H1 (cell line): ENCODE results near the gene RSAD1. TPM values are rescaled to one million over a fixed set of nuclear protein-coding genes. Genes with fewer than 3 reads are reported as not detected.

Source experiments
- CTCF ChIA-PET: fragments of 300-600 bp; sonication (Branson Sonifier 250); formaldehyde crosslinking; loops from one replicate; lab custom pipeline; 2021; ENCODE audit not compliant: partially characterized antibody; lab: Charles Lee
- POLR2A ChIA-PET: fragments of 300-600 bp; sonication (Branson Sonifier 250); formaldehyde crosslinking; loops from one replicate; lab custom pipeline; 2021; ENCODE audit warnings: inconsistent platforms; ENCODE audit not compliant: partially characterized antibody; lab: Charles Lee
- DNase-seq, 2 experiments: peaks; one replicate each; pipeline versions ENCODE4 v3.0.0 to v3.0.0-alpha.2; 2010 to 2022; ENCODE audit warnings: low spot score in 2 of 2, low read depth in 1 of 2, mixed read lengths in 1 of 2
- FAIRE-seq: peaks from 2 replicates; lab custom pipeline; 2011; peaks lifted over from hg19 to GRCh38; lab: Jason Lieb, UNC
- H2AFZ ChIP-seq: 2 replicates; pipeline ENCODE4 v1.8.1; 2012; ENCODE audit warnings: low read length, inconsistent platforms
- H2AK5ac ChIP-seq: 2 replicates; pipeline ENCODE4 v1.6.1; 2013; ENCODE audit warnings: low read depth, low read length
- H2BK120ac ChIP-seq: replicated peaks from 2 replicates; pipeline ENCODE3; 2013; ENCODE audit warnings: low read depth, low read length, inconsistent platforms
- H2BK12ac ChIP-seq: 2 replicates; pipeline ENCODE4 v1.6.1; 2013; ENCODE audit warnings: low read depth, low read length
- H2BK15ac ChIP-seq: 2 replicates; pipeline ENCODE4 v1.6.1; 2013; ENCODE audit warnings: low read length
- H2BK20ac ChIP-seq: 2 replicates; pipeline ENCODE4 v1.6.1; 2013; ENCODE audit warnings: low read length
- H2BK5ac ChIP-seq: 2 replicates; pipeline ENCODE4 v1.6.1; 2013; ENCODE audit warnings: low read depth, low read length
- H3K14ac ChIP-seq: 2 replicates; pipeline ENCODE4 v1.6.1; 2013; ENCODE audit warnings: inconsistent platforms; ENCODE audit not compliant: insufficient read length
- H3K18ac ChIP-seq: 2 replicates; pipeline ENCODE4 v1.6.1; 2013; ENCODE audit warnings: low read length; ENCODE audit errors: extremely low read depth
- H3K23ac ChIP-seq: 2 replicates; pipeline ENCODE4 v1.6.1; 2013; ENCODE audit warnings: inconsistent platforms; ENCODE audit not compliant: insufficient read length
- H3K23me2 ChIP-seq: 2 replicates; pipeline ENCODE4 v1.6.1; 2013; ENCODE audit warnings: low read depth, low read length
- H3K27ac ChIP-seq: 2 replicates; pipeline ENCODE4 v1.6.1; 2011; ENCODE audit warnings: low read depth, low read length, inconsistent platforms
- H3K27me3 ChIP-seq, 4 experiments: replicated peaks in 1 of 4; 1 replicate in 1 of 4; 2 replicates in 3 of 4; pipeline versions ENCODE4 v1.6.1 to v1.8.1; 2011 to 2013; ENCODE audit warnings: low read length in 3 of 4, mild to moderate bottlenecking in 3 of 4, inconsistent platforms in 2 of 4, mixed read lengths in 2 of 4, moderate library complexity in 1 of 4; ENCODE audit not compliant: control insufficient read depth in 3 of 4, insufficient read depth in 3 of 4; ENCODE audit errors: extremely low read depth in 1 of 4
- H3K36me3 ChIP-seq, 4 experiments: 2 replicates each; pipeline versions ENCODE4 v1.6.1 to v1.8.1; 2011 to 2013; ENCODE audit warnings: mild to moderate bottlenecking in 4 of 4, low read length in 3 of 4, moderate library complexity in 2 of 4, control low read depth in 1 of 4, inconsistent platforms in 1 of 4; ENCODE audit not compliant: insufficient read depth in 4 of 4, control insufficient read depth in 2 of 4
- H3K4ac ChIP-seq: replicated peaks from 2 replicates; pipeline ENCODE3; 2013; ENCODE audit warnings: low read length, low read depth, mixed read lengths, inconsistent platforms; ENCODE audit not compliant: insufficient read length
- H3K4me1 ChIP-seq, 4 experiments: replicated peaks in 1 of 4; 1 replicate in 1 of 4; 2 replicates in 3 of 4; pipeline versions ENCODE4 v1.6.1 to v1.8.1; 2011 to 2013; ENCODE audit warnings: low read length in 3 of 4, inconsistent platforms in 2 of 4, mixed read lengths in 1 of 4; ENCODE audit not compliant: insufficient read depth in 4 of 4, control insufficient read depth in 3 of 4
- H3K4me2 ChIP-seq, 2 experiments: 2 replicates each; pipeline versions ENCODE4 v1.6.1 to v1.8.1; 2011 to 2013; ENCODE audit warnings: low read depth in 2 of 2, low read length in 2 of 2, control low read depth in 1 of 2, inconsistent platforms in 1 of 2, mild to moderate bottlenecking in 1 of 2; ENCODE audit not compliant: insufficient read depth in 1 of 2
- H3K4me3 ChIP-seq, 4 experiments: fragments of 200-600, 300-600 bp in 1 of 4; sonication (generic), shearing (Covaris generic), sonication (Bioruptor Twin) in 1 of 4; 2 replicates each; pipeline versions ENCODE4 v1.5.1 to v1.8.1; 2011 to 2016; ENCODE audit warnings: low read length in 4 of 4, low read depth in 3 of 4, control low read depth in 2 of 4, inconsistent platforms in 2 of 4, mild to moderate bottlenecking in 2 of 4, mixed read lengths in 1 of 4, moderate library complexity in 1 of 4; ENCODE audit not compliant: insufficient read depth in 2 of 4; ENCODE audit errors: extremely low read depth in 1 of 4
- H3K56ac ChIP-seq: replicated peaks from 2 replicates; pipeline ENCODE3; 2013; ENCODE audit warnings: low read depth, mild to moderate bottlenecking, mixed read lengths, low read length, inconsistent platforms; ENCODE audit not compliant: insufficient read length
- H3K79me1 ChIP-seq: 2 replicates; pipeline ENCODE4 v1.6.1; 2013; ENCODE audit warnings: low read depth, low read length, control low read depth
- H3K79me2 ChIP-seq, 2 experiments: 2 replicates each; pipeline versions ENCODE4 v1.6.1 to v1.8.1; 2012 to 2013; ENCODE audit warnings: low read length in 2 of 2, mild to moderate bottlenecking in 2 of 2, inconsistent platforms in 1 of 2; ENCODE audit not compliant: insufficient read depth in 2 of 2, control insufficient read depth in 1 of 2
- H3K9ac ChIP-seq, 4 experiments: replicated peaks in 1 of 4; 1 replicate in 1 of 4; 2 replicates in 3 of 4; pipeline versions ENCODE4 v1.6.1 to v1.8.1; 2011 to 2013; ENCODE audit warnings: low read depth in 3 of 4, low read length in 3 of 4, control low read depth in 2 of 4, mild to moderate bottlenecking in 2 of 4, moderate library complexity in 2 of 4, inconsistent platforms in 1 of 4; ENCODE audit errors: extremely low read depth in 1 of 4
- H3K9me3 ChIP-seq, 2 experiments: 2 replicates each; pipeline versions ENCODE4 v1.6.1 to v1.8.1; 2012 to 2013; ENCODE audit warnings: mild to moderate bottlenecking in 2 of 2, moderate library complexity in 2 of 2, control low read depth in 1 of 2, inconsistent platforms in 1 of 2, low read depth in 1 of 2, low read length in 1 of 2, mixed read lengths in 1 of 2; ENCODE audit not compliant: insufficient read depth in 2 of 2
- H4K20me1 ChIP-seq, 2 experiments: replicated peaks in 1 of 2; 2 replicates each; pipeline versions ENCODE3 to v1.8.1; 2011 to 2013; ENCODE audit warnings: inconsistent platforms in 2 of 2, low read length in 2 of 2, mild to moderate bottlenecking in 1 of 2; ENCODE audit not compliant: insufficient read depth in 2 of 2, control insufficient read depth in 1 of 2
- H4K5ac ChIP-seq: 2 replicates; pipeline ENCODE4 v1.6.1; 2013; ENCODE audit warnings: low read length, low read depth, mixed read lengths, inconsistent platforms; ENCODE audit not compliant: insufficient read length
- H4K8ac ChIP-seq: 2 replicates; pipeline ENCODE4 v1.8.0; 2013; ENCODE audit warnings: mild to moderate bottlenecking, moderate library complexity, low read length, inconsistent platforms; ENCODE audit not compliant: insufficient read depth; ENCODE audit errors: extremely low read depth
- H4K91ac ChIP-seq: replicated peaks from 2 replicates; pipeline ENCODE3; 2013; ENCODE audit warnings: low read length, mixed read lengths, inconsistent platforms; ENCODE audit not compliant: insufficient read length
- BCL11A ChIP-seq, 2 experiments: IDR thresholded peaks; one replicate each; pipeline ENCODE4 v1.6.1; 2011; ENCODE audit warnings: low read depth in 2 of 2, low read length in 2 of 2, mild to moderate bottlenecking in 2 of 2
- CTBP2 ChIP-seq: IDR thresholded peaks from 2 replicates; pipeline ENCODE4 v1.7.0; 2011; ENCODE audit warnings: borderline replicate concordance, mild to moderate bottlenecking, moderate library complexity, mixed read lengths, low read length; ENCODE audit not compliant: insufficient read depth, insufficient read length
- EP300 ChIP-seq, 2 experiments: IDR thresholded peaks; 1 replicate in 1 of 2; 2 replicates in 1 of 2; pipeline ENCODE4 v1.6.1; 2011 to 2012; ENCODE audit warnings: low read depth in 2 of 2, low read length in 2 of 2, mild to moderate bottlenecking in 2 of 2, borderline replicate concordance in 1 of 2, inconsistent platforms in 1 of 2, moderate library complexity in 1 of 2
- FOSL1 ChIP-seq: IDR thresholded peaks from 2 replicates; pipeline ENCODE4 v1.6.1; 2011; ENCODE audit warnings: mild to moderate bottlenecking, low read depth, low read length, moderate library complexity; ENCODE audit not compliant: insufficient read depth
- GTF2F1 ChIP-seq: IDR thresholded peaks from 2 replicates; pipeline ENCODE4 v1.6.1; 2012; ENCODE audit warnings: low read depth, low read length, improper control_type of control experiment, borderline replicate concordance
- JUND ChIP-seq: IDR thresholded peaks from 2 replicates; pipeline ENCODE4 v1.6.1; 2011; ENCODE audit warnings: mild to moderate bottlenecking, improper control_type of control experiment, low read length
- NANOG ChIP-seq: IDR thresholded peaks from 2 replicates; pipeline ENCODE4 v1.6.1; 2011; ENCODE audit warnings: low read length, low read depth, mild to moderate bottlenecking, inconsistent platforms; ENCODE audit not compliant: insufficient read depth, poor library complexity, severe bottlenecking
- SAP30 ChIP-seq: fragments of 300-600 bp; sonication (generic); IDR thresholded peaks from 2 replicates; pipeline ENCODE4 v1.7.1; 2012; ENCODE audit warnings: low read length, moderate library complexity, mild to moderate bottlenecking, inconsistent platforms; ENCODE audit not compliant: insufficient read depth, insufficient replicate concordance
- TBP ChIP-seq: IDR thresholded peaks from 2 replicates; pipeline ENCODE4 v1.6.1; 2011; ENCODE audit warnings: low read depth, low read length, improper control_type of control experiment
- WGBS, 2 experiments: shearing (Covaris generic) in 1 of 2; methylation state at CpG; one replicate each; pipeline versions ENCODE4 v1.1.6 to v1.1.7; 2013 to 2015; ENCODE audit warnings: low lambda C conversion rate in 2 of 2, mixed read lengths in 2 of 2, inconsistent platforms in 1 of 2, low coverage in 1 of 2, missing lambda C conversion rate in 1 of 2; ENCODE audit not compliant: insufficient replicate concordance in 2 of 2, insufficient coverage in 1 of 2, insufficient read length in 1 of 2; ENCODE audit errors: extremely low coverage in 1 of 2, missing lambda C conversion rate in 1 of 2; 5-methylcytosine and 5-hydroxymethylcytosine counted together
- polyA plus RNA-seq, 7 experiments: library from polyadenylated mRNA; depleted of rRNA in 3 of 7; stranded (reverse) in 5 of 7; unstranded in 2 of 7; fragments of >200 nt in 5 of 7; fragments of 200-250 nt in 2 of 7; gene quantifications; 1 replicate in 5 of 7; 2 replicates in 1 of 7; 4 replicates in 1 of 7; pipeline versions ENCODE4 v1.2.1 to v1.2.3, GENCODE V29; 2011 to 2013; ENCODE audit warnings: missing spikeins in 2 of 7, mixed read lengths in 2 of 7
- total RNA-seq: library from RNA; stranded (reverse); fragmentation: NEBNext Ultra II Directional; extraction: Animal tissue kit (Norgen Biotek cat#: 25700); gene quantifications from 2 replicates; pipeline ENCODE4 v1.2.1, GENCODE V29; 2021

Gene RSAD1
- total and polyA plus RNA-seq, 2 of the 8 experiments (the other 6 are each of a cell fraction or from before 2014, with no cell fraction given) = 17.9 to 33.5 TPM

GRCh38 chr17:50445730-50446325, 32.8 kb upstream of the RSAD1 start:
- POLR2A ChIA-PET = interaction anchor here (0.6 to 0.9 kb wide), 2 partner anchors 9 to 293 kb away, joined by 3 to 4 read pairs; no protein-coding TSS in a partner anchor
- Histone ChIP-seq H2BK120ac (no peak overlapping the region), H4K8ac (no peak overlapping the region)

More at GRCh38 chr17:50445730-50446325, 32.8 kb upstream of the RSAD1 start:
- no peak overlapping the region for H3K27ac ChIP-seq
- CTCF ChIA-PET = interaction anchor here (0.6 to 2.3 kb wide), 6 partner anchors 9 to 49 kb away, joined by 3 to 7 read pairs (median 4); partner anchors contain the start of genes LRRC59 and RSAD1
- no peak overlapping the region for H2BK15ac ChIP-seq
- H3K36me3 ChIP-seq = no peaks in the 10 kb centered on the region
- no peak overlapping the region for H3K18ac ChIP-seq
- H4K5ac ChIP-seq = no peak overlapping the region
- no peak overlapping the region for H2AK5ac ChIP-seq
- H3K27me3 ChIP-seq = no peaks in the 10 kb centered on the region
- H3K4ac ChIP-seq = no peak overlapping the region
- H2BK20ac ChIP-seq = no peak overlapping the region
- H3K4me2 ChIP-seq = no peak overlapping the region
- no peak overlapping the region for H3K56ac ChIP-seq
- H4K91ac ChIP-seq = no peak overlapping the region
- H2BK12ac ChIP-seq = no peak overlapping the region
- H2BK5ac ChIP-seq = no peak overlapping the region
- H3K4me1 ChIP-seq = no peaks in the 10 kb centered on the region
- H3K23me2 ChIP-seq = no peaks in the 10 kb centered on the region; the same call in 1 of the 2 replicates
- TF ChIP-seq NANOG = no peak
- TF ChIP-seq TBP = no peak
- TF ChIP-seq GTF2F1 = no peak
- no peak for TF ChIP-seq EP300 (IDR thresholded peaks at IDR 0.05; ENCODE audit: borderline replicate concordance in 1 of 2, low read depth in 2 of 2, low read length in 2 of 2)
- no peak for TF ChIP-seq JUND
- no peak for TF ChIP-seq SAP30
- TF ChIP-seq FOSL1 = no peak
- TF ChIP-seq CTBP2 = no peak
- TF ChIP-seq BCL11A (IDR thresholded peaks at IDR 0.05; ENCODE audit: low read depth in 2 of 2, low read length in 2 of 2) = no peak
- H3K14ac ChIP-seq = no peak overlapping the region
- DNase-seq = no peak
- H3K79me2 ChIP-seq = no peaks in the 10 kb centered on the region
- no peak for FAIRE-seq
- no peak overlapping the region for H3K4me3 ChIP-seq
- peaks cover 0 to 1% of the 10 kb centered on the region in 2 experiments for H4K20me1 ChIP-seq
- H3K9me3 ChIP-seq = no peaks in the 10 kb centered on the region
- WGBS, 2 experiments = 76% methylated on average over 1 of the region's 1 CpG; no CpG with 5 or more reads in 1 of the 2 experiments
- H3K79me1 ChIP-seq = no peaks in the 10 kb centered on the region; the same call in 1 of the 2 replicates
- H2AFZ ChIP-seq = no peak overlapping the region
- H3K23ac ChIP-seq = no peak overlapping the region
- H3K9ac ChIP-seq = no peak overlapping the region
